Cardiac fibroblast (primary cell): ENCODE results near the gene PRDM1.
A peak's percentile ranks its signal among the peaks of the same experiment; 100 is the strongest.

Experiments
- DNase-seq, 2 donors: peaks; one replicate each; pipeline versions ENCODE4 v3.0.0 to v3.0.0-alpha.2; 2010; ENCODE audit warnings: low read depth in 2 of 2
- H3K4me3 ChIP-seq, 2 donors: replicated peaks in 1 of 2; 1 replicate in 1 of 2; 2 replicates in 1 of 2; pipeline ENCODE4 v1.5.1; 2011; ENCODE audit warnings: low read depth in 2 of 2, low read length in 2 of 2, mild to moderate bottlenecking in 2 of 2, moderate library complexity in 1 of 2
- TF ChIP-seq, protein P1 (sequence below): IDR thresholded peaks from one replicate; pipeline ENCODE4 v1.5.1; 2011; ENCODE audit warnings: low read depth, mild to moderate bottlenecking, low read length, inconsistent platforms

The PRDM1 gene

DNA sequence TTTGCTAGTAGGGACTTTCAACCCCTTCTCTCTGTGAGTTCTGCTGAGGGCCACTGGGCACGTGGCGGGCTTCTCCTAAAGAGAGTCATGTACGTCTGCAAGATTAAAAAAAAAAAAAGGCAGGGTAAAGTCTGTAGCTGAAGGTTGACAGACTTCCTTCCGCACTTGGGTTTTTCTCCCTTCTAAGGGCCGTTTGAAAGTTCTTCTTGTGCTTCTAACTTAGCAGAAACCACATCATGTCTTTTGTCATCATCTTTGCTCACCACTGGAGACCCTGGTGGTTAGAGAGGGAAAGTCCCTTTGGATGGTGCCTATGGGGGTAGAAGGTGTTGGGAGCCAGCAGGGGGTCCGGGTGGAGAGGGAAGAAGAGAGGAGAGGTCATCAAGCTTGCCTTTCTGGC is 31.4 kb downstream of the PRDM1 start:
- H3K4me3 ChIP-seq: no peak overlapping the region
- DNase-seq: no peak
- TF ChIP-seq, protein P1, sequence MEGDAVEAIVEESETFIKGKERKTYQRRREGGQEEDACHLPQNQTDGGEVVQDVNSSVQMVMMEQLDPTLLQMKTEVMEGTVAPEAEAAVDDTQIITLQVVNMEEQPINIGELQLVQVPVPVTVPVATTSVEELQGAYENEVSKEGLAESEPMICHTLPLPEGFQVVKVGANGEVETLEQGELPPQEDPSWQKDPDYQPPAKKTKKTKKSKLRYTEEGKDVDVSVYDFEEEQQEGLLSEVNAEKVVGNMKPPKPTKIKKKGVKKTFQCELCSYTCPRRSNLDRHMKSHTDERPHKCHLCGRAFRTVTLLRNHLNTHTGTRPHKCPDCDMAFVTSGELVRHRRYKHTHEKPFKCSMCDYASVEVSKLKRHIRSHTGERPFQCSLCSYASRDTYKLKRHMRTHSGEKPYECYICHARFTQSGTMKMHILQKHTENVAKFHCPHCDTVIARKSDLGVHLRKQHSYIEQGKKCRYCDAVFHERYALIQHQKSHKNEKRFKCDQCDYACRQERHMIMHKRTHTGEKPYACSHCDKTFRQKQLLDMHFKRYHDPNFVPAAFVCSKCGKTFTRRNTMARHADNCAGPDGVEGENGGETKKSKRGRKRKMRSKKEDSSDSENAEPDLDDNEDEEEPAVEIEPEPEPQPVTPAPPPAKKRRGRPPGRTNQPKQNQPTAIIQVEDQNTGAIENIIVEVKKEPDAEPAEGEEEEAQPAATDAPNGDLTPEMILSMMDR: no peak

DNA sequence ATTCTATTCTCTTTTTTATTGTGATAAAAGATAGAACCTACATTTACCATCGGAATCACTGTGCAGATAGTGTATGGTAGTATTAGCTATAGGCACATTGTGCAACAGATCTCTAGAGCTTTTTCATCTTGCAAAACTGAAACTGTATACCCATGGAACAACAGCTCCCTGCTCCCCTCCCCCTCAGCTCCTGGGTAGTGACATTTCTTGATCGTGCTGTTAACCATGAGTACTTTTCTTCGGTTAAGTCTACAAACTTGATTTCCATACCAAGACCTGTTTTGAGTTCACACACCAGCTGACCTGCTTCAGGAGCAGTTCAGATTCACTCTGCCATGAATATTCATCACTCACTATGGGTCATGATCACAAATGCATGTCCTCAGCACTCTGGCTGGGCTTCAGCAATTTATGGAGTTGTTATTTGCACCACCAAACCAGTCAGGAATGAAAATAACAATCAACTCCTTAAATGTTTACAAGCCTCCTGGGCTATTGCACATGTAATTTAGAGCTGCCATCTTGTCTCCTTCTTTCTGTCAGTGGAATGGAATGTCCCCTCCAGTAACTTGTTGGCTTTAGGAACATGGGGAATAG is 32.8 kb downstream of the PRDM1 start:
- no peak overlapping the region for H3K4me3 ChIP-seq
- DNase-seq: no peak
- TF ChIP-seq, protein P1: no peak

DNA sequence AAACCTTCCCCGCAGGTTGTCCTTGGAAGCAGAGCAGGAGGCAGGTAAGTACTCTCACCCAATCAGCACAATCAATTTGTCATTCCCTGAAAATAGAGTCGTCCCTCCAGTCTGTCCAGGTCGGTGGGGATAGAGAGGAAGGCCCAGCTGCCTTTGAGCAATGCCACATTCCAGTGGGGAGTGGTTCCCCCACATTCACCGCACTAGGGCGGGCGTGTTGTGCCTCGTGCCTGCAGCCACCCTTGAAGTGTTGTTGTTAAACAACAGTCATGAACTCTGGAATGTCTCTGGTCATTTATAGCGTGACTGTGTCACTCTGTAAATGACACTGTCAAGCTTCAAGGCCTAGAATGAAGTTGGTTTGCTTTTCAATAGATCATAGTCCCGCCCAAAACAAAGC is 33.4 kb downstream of the PRDM1 start:
- TF ChIP-seq, protein P1: no peak
- no peak overlapping the region for H3K4me3 ChIP-seq

DNA sequence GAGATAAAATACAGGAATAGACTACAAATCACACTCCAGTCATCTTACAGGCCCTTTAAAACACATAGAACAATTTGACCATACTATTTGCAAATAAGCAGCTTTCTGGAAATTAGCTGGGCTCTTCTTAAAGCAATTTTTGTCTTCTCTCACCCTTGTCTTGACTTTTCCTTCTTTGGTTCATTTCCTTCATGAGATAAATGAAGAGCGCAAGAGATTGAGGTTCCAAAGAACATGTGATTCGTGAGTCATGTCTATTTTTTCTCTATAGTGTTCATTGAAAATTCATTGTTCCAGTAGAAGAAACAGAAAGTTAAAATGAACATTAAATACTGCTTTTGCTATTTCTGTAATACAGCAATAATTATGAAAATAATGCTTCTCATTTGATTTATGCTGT is 33.9 kb downstream of the PRDM1 start:
- TF ChIP-seq, protein P1: no peak
- DNase-seq: peak; percentile 18 to 27
- H3K4me3 ChIP-seq: no peak overlapping the region

More for the DNA sequence above, 33.4 kb downstream of the PRDM1 start:
- no peak for DNase-seq

DNA sequence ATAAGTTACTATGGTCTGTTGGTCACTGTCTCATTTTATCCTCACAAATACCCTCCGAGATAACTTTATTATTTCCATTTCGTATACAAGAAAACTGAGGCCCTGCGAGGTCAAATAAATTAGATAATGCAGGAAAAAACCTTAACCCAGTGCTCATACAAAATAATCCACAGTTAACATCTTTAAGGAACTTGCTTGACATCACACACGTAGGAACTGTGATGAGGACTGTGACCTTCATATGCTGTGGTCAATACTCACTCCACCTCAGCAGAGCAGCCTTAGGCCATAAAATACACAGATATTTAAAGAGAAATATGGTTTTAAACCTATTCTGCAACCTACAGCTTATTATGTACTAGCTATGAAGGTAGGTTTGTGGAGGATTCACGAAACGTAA is 34.3 kb downstream of the PRDM1 start:
- no peak for DNase-seq
- TF ChIP-seq, protein P1: no peak

DNA sequence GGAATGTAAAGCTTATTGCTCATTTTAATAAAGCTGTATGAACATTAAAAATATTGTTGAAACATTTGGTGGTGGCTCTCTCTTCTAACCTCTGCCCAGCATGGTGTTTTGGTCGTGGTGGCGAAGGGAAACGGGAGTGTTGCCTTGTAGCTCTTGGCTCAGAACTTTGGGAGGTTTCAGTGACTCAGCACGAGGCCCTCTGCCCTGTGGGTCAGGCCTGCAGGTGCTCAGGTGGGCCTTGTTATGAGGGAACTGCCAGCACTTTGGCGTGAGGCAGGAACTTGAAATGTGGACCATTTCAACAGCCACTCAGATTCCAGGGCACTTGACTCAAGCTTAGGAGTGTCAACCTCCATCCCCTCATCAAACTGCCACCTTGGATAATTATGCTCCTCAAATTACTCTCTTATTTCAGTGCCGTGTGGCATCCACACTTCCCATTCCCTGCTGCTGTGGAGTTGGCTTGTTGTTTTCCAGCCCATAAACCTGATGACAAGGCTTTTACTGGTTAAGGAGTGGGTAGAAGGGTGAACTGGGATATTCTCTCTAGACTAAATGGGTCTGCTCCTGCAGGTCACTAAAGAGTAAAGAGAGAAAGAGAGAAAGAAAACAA is 36.3 kb downstream of the PRDM1 start:
- no peak for DNase-seq
- TF ChIP-seq, protein P1: no peak
- H3K4me3 ChIP-seq: no peak overlapping the region

More for the DNA sequence above, 34.3 kb downstream of the PRDM1 start:
- H3K4me3 ChIP-seq: no peak overlapping the region
